PC-9 (cell line): ENCODE results near the gene LRRC58. TPM values are rescaled to one million over a fixed set of nuclear protein-coding genes. Genes with fewer than 3 reads are reported as not detected.

Experiments
- BruUV-seq: library from RNA; stranded (reverse); fragments of 400-500 nt; replicated peaks from 2 replicates; lab custom pipeline; 2021; lab: Mats Ljungman, UMichigan
- CTCF ChIA-PET: fragments of 300-600 bp; sonication (Branson Sonifier 250); formaldehyde crosslinking; loops from one replicate; lab custom pipeline; 2022; ENCODE audit warnings: antibody characterized with exemption; lab: Charles Lee
- POLR2A ChIA-PET: fragments of 300-600 bp; sonication (Branson Sonifier 250); formaldehyde crosslinking; loops from one replicate; lab custom pipeline; 2022; ENCODE audit warnings: antibody characterized with exemption; ENCODE audit not compliant: unreplicated experiment; lab: Charles Lee
- DNase-seq, 2 experiments: peaks; one replicate each; pipeline versions ENCODE4 v3.0.0 to v3.0.0-alpha.2; 2015 to 2022; ENCODE audit warnings: mixed read lengths in 1 of 2
- H2AFZ ChIP-seq: fragments of 200-600 bp; sonication (generic); 2 replicates; pipeline ENCODE4 v1.8.1; 2017; ENCODE audit warnings: antibody characterized with exemption
- H3F3A ChIP-seq: fragments of 200-600 bp; sonication (generic); 2 replicates; pipeline ENCODE4 v1.8.1; 2017; ENCODE audit warnings: antibody characterized with exemption, mild to moderate bottlenecking, low read depth; ENCODE audit not compliant: insufficient read depth
- H3K27ac ChIP-seq: fragments of 200-600 bp; sonication (generic); 2 replicates; pipeline ENCODE4 v1.6.1; 2016; ENCODE audit warnings: mixed run types
- H3K27me3 ChIP-seq: fragments of 200-600 bp; sonication (generic); 2 replicates; pipeline ENCODE4 v1.6.1; 2016; ENCODE audit warnings: low read depth, mixed run types; ENCODE audit not compliant: insufficient read depth
- H3K36me3 ChIP-seq: fragments of 200-600 bp; sonication (generic); 2 replicates; pipeline ENCODE4 v1.6.1; 2016; ENCODE audit warnings: low read depth, mixed run types
- H3K4me1 ChIP-seq: fragments of 200-600 bp; sonication (generic); replicated peaks from 2 replicates; pipeline ENCODE4 v1.6.1; 2016; ENCODE audit warnings: mixed run types; ENCODE audit not compliant: insufficient read depth
- H3K4me2 ChIP-seq: fragments of 200-600 bp; sonication (generic); 2 replicates; pipeline ENCODE4 v1.6.1; 2017; ENCODE audit warnings: mixed run types
- H3K4me3 ChIP-seq: fragments of 200-600 bp; sonication (generic); 2 replicates; pipeline ENCODE4 v1.6.1; 2016; ENCODE audit warnings: mixed run types
- H3K79me2 ChIP-seq: fragments of 200-600 bp; sonication (generic); 2 replicates; pipeline ENCODE4 v1.6.1; 2017; ENCODE audit warnings: low read depth, mixed run types
- H3K9me2 ChIP-seq: fragments of 200-600 bp; sonication (generic); 2 replicates; pipeline ENCODE4 v1.8.1; 2017; ENCODE audit warnings: mild to moderate bottlenecking; ENCODE audit not compliant: insufficient read depth
- H3K9me3 ChIP-seq: fragments of 200-600 bp; sonication (generic); 2 replicates; pipeline ENCODE4 v1.8.1; 2016; ENCODE audit warnings: low read depth; ENCODE audit not compliant: insufficient read depth
- H4K20me1 ChIP-seq: fragments of 200-600 bp; sonication (generic); 2 replicates; pipeline ENCODE4 v1.8.1; 2017; ENCODE audit not compliant: insufficient read depth
- EZH2 ChIP-seq: fragments of 200-600 bp; sonication (generic); IDR thresholded peaks from 2 replicates; pipeline ENCODE4 v1.8.0; 2017; ENCODE audit warnings: antibody characterized with exemption, low read depth
- intact Hi-C: fragments of 100-400 bp; cut with micrococcal nuclease; formaldehyde crosslinking; loops from one replicate; pipeline ENCODE4 v1.10.0; 2022; ENCODE audit not compliant: unreplicated experiment
- total RNA-seq: library from RNA; stranded (reverse); gene quantifications from 2 replicates; pipeline ENCODE4 v1.2.3, GENCODE V29; 2021
- TF ChIP-seq, protein P1 (sequence below): fragments of 200-600 bp; sonication (generic); conservative IDR thresholded peaks from 2 replicates; pipeline ENCODE4 v1.6.1; 2017; ENCODE audit warnings: mixed run types, antibody characterized with exemption, mild to moderate bottlenecking, moderate library complexity

Gene LRRC58
- total RNA-seq, 1 experiment from 2014 or later: 28.9 TPM

- Histone ChIP-seq H3K27ac (no peak overlapping the region), H3K4me3 (no peak overlapping the region), H3K4me1 (no peaks in the 10 kb centered on the region), H3K9me2 (no peaks in the 10 kb centered on the region; the same call in 1 of the 2 replicates), H4K20me1 (no peaks in the 10 kb centered on the region), H3K9me3 (no peaks in the 10 kb centered on the region), H3K36me3 (no peaks in the 10 kb centered on the region), H3K27me3 (no peaks in the 10 kb centered on the region), H3K79me2 (no peaks in the 10 kb centered on the region), H3F3A (no peaks in the 10 kb centered on the region), H3K4me2 (no peak overlapping the region), H2AFZ (no peak overlapping the region)
- CTCF ChIA-PET: no interaction called here
- POLR2A ChIA-PET: no interaction called here
- intact Hi-C loops: no loop called here
- BruUV-seq: no TSS peak
- TF ChIP-seq, protein P1, sequence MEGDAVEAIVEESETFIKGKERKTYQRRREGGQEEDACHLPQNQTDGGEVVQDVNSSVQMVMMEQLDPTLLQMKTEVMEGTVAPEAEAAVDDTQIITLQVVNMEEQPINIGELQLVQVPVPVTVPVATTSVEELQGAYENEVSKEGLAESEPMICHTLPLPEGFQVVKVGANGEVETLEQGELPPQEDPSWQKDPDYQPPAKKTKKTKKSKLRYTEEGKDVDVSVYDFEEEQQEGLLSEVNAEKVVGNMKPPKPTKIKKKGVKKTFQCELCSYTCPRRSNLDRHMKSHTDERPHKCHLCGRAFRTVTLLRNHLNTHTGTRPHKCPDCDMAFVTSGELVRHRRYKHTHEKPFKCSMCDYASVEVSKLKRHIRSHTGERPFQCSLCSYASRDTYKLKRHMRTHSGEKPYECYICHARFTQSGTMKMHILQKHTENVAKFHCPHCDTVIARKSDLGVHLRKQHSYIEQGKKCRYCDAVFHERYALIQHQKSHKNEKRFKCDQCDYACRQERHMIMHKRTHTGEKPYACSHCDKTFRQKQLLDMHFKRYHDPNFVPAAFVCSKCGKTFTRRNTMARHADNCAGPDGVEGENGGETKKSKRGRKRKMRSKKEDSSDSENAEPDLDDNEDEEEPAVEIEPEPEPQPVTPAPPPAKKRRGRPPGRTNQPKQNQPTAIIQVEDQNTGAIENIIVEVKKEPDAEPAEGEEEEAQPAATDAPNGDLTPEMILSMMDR: no peak
- no peak for TF ChIP-seq EZH2
- no peak for DNase-seq
Observed at GRCh38 chr3:120368172-120368571, 19.0 kb upstream of the LRRC58 start.

DNA sequence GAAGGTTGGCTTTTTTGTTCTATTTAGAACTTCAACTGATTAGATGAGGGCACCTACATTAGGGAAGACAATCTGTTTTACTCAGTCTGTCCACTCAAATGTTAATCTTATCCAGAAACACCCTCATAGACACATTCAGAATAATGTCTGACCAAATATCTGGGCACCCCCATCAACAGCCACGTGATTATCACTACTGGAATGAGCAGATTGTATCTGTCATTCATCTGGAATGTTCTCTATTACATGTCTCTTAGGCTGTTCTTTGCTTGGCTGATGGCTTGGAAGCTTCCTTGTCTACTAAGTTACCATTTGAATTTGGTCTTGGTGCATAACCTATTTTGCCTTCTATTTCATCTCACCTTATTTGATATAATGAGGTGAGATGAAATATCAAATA, 15.7 kb upstream of the LRRC58 start:
- H3K9me3 ChIP-seq: no peaks in the 10 kb centered on the region
- H3K4me3 ChIP-seq: no peak overlapping the region
- peaks cover 11% of the 10 kb centered on the region for H3K4me1 ChIP-seq
- TF ChIP-seq EZH2: no peak
- TF ChIP-seq, protein P1: no peak
- POLR2A ChIA-PET: no interaction called here
- no peaks in the 10 kb centered on the region; the same call in 1 of the 2 replicates for H3K9me2 ChIP-seq
- H3K4me2 ChIP-seq: no peak overlapping the region
- H3K27me3 ChIP-seq: no peaks in the 10 kb centered on the region
- H4K20me1 ChIP-seq: no peaks in the 10 kb centered on the region
- no peak overlapping the region for H3K27ac ChIP-seq
- H3K36me3 ChIP-seq: no peaks in the 10 kb centered on the region
- no peaks in the 10 kb centered on the region for H3K79me2 ChIP-seq
- no peak overlapping the region for H2AFZ ChIP-seq
- no TSS peak for BruUV-seq
- intact Hi-C loops: no loop called here
- H3F3A ChIP-seq: no peaks in the 10 kb centered on the region
- CTCF ChIA-PET: no interaction called here
- no peak for DNase-seq

GRCh38 chr3:120364101-120364500, 14.9 kb upstream of the LRRC58 start:
- Histone ChIP-seq H3K27ac (no peak overlapping the region), H3K9me2 (no peaks in the 10 kb centered on the region), H3K9me3 (no peaks in the 10 kb centered on the region), H3K4me2 (no peak overlapping the region), H3K4me1 (peaks cover 11% of the 10 kb centered on the region), H3K4me3 (no peak overlapping the region), H2AFZ (no peak overlapping the region), H4K20me1 (no peaks in the 10 kb centered on the region), H3K79me2 (no peaks in the 10 kb centered on the region), H3K27me3 (no peaks in the 10 kb centered on the region), H3K36me3 (no peaks in the 10 kb centered on the region), H3F3A (no peaks in the 10 kb centered on the region)
- POLR2A ChIA-PET: interaction anchor here (0.5 to 0.6 kb wide), 2 partner anchors 22 to 109 kb away, joined by 4 read pairs; no protein-coding TSS in a partner anchor
- DNase-seq: no peak
- no TSS peak for BruUV-seq
- intact Hi-C loops: no loop called here
- CTCF ChIA-PET: no interaction called here
- TF ChIP-seq EZH2: no peak
- TF ChIP-seq, protein P1: no peak
